HG03135 (cell line): ENCODE measurements around the gene TASOR2.

Experiments
- ATAC-seq: cut with Tn5 transposase; IDR thresholded peaks from one replicate; pipeline ENCODE4 v1.9.1; 2021; ENCODE audit warnings: mild to moderate bottlenecking, moderate library complexity; ENCODE audit not compliant: unreplicated experiment

TASOR2 gene

DNA sequence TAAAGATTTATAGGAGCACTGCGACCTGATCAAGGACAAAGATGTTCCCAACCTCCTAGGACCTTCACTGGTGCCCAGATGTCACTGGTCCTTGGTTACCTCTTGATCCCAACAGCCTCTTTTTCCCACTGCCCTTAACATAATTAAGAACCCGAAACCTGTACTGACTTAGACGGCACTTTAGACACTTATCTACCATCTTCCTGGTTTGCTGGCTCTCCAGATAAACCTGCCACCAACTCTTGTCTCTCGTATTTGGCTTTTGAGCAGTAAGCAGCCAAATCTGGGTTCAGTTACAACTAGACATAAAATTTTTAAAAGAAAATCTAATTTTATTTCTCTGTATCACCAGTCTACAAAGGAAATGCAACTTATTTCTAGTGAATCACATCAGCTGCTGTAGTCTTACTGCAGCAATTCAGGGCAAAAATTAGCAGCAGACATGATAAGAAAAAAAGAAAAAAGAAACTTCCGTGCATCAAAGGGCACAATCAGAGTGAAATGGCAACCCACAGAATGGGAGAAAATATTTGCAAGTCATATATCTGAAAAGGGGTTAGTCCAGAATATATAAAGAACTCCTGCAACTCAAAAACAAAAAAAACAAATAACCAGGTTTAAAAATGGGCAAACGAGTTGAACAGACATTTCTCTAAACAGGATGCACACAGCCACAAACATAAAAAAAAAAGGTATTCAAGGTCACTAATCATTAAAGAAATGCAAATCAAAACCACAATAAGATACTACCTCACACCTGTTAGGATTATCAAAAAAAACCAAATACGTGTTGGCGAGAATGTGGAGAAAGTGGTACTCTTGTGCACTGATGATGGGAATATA is 27.7 kb upstream of the TASOR2 start:
- no peak for ATAC-seq

DNA sequence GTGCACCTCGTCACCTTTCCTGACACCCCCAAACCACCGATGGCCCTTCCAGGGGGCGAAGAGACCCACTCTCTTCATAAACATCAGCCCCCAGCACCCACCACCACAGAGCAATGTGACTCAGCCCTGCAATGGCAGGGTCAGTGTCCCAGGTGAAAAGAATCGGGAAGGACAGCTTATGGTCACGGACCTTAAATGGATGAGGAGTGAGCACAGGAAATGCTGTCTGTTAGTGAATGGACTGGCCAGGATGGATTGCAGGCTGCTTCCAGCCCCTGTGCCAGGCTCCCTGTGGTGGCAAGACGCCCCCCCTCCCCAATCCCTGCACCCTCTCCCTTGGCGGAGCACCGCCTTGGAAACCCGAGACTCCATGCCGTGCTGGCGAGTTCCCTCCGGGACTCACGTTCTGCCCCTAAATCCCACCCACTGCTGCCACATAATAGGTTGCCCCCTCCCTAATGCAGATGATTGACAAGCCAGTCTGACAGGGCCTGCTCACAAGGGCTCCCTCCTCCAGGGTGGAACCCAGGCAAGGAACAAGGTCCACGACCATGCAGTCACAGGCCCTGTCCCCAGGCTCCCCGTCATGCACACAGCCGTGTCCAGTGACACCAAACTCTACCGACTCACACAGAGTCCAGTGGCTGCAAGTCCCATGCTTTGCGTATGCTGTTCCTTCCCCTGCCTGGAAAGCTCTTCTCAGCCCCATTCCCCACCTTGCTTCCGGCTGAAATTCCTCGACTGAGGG is 25.6 kb upstream of the TASOR2 start:
- ATAC-seq = no peak

DNA sequence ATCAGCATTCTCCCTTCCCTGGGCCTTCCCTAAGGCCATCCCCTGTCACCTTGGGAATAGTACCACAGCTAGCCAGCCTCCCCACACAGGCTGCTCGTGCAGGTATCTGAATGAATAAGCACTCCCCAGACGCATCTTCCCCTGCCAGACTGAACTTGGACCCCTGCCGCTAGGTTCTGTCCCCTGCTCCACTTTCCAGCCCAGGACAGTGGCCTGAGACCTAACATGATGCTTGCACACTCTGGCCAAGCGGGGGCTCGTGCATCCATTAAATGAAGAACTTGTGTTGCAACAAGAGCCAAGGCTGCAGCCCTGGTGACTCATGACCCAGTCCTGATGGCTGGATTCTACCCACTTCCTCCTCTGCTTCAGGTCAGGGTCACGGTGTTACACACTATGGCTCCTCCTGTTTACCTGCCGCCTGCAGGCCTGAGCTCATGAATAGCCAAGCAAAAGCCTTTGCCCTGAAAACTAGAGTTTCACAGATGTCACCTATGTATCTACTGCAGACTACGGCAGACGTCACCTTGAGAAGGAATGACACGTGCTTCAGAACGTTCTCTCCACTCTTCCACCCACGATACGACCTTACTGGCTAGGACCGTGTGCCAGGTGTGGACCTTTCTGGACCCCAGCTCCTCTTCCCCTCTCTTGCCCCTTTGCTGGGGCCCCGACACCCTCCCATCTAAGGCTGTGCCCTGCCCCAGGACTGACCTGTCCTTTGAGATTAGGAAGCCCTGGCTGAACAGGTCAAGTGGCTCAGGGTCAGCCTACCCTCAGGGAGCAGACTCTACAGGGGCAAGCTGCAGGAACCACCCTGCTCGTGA is 24.7 kb upstream of the TASOR2 start:
- ATAC-seq = peak; percentile 50

DNA sequence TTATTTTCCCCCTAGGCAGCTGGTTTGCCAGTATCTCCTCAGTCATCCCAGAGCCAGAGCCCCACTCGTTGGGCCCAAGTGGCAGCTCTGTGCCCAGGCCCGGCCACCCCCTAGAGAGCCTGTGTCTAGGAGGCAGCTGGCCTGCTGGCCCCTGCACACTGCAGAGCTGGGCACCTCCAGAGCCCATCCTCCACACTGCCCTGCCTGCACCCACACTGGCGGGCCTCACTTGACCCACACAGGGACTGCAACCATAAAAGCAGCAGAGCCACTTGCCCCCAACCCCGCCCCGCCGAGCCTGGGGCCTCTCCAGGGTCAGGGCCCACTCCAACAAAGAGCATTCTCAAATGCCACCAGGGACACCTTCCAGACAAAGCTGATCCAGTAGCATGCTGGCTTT is 23.6 kb upstream of the TASOR2 start:
- ATAC-seq = no peak

DNA sequence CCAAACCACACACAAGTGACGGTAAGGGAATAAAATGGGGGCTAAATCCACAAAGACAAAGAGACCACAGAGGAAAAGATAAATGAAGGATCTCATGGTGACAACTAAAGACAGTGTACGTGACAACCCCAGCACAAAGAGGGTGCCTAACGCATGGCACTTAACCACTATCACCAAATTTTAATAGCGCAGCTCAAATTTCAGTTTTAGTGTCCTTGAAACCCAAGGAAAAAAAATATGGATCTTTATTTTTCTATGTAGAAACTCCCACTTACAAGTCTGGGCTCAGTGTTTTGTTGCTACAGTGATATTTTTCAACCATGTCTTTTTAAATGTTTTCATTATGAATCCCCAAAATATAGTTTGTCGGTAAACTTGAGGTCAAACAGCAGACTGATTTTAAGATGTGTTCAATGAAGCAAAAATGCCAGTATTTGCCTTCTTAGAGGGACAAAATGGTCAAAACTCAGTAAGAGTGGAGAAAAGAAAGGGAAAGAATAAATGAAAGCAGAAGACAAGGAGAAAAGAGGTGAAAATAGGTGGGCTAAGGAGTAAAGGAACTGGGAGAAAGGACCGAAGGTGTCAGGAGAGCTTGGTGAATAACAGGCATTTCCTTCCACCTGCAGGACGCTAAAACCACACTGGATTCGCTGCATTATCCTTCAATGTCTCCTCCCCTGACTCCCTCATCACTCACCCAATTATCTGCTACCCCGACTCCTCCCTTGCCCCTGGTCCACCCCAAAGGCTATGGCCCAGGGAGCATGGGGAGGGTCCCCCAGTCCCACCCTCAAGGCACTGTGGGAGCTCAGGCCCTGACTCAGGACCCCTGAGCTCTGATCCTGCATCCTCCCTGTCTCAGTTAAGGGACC is 21.7 kb upstream of the TASOR2 start:
- no peak for ATAC-seq

DNA sequence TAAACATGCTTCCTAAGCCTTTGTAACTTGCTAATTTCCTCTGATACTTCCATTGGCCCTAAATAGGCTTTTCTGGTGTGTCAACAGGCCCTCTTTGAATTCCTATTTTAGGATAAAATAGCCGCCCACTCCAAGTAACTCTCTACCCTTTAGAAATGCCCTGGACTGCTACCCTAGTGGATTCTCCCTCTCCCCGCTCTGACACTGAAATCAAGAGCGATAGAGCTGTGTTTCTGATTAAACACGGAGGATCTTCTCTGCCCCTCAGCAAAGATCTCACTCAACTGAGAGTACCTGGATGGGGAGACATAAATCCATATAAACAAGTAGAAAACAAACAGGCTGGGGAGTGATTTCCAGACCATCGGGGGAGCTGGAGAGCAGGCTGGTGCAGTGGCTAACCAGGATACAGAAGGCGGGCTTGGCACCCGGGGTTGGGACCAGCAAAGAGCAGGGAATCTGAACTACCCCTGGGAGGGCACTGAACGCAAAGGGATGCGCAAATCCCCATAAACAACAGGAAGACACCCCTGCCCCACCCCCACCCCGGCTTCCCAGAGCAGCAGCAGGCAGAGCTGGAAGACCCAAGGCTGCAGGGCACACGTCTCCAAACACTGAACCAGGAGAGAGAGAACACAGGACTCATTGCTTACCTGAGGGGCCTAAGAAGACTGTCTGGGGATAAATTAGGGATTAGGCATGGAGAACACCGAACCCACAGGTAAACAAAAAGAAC is 20.8 kb upstream of the TASOR2 start:
- ATAC-seq = no peak

DNA sequence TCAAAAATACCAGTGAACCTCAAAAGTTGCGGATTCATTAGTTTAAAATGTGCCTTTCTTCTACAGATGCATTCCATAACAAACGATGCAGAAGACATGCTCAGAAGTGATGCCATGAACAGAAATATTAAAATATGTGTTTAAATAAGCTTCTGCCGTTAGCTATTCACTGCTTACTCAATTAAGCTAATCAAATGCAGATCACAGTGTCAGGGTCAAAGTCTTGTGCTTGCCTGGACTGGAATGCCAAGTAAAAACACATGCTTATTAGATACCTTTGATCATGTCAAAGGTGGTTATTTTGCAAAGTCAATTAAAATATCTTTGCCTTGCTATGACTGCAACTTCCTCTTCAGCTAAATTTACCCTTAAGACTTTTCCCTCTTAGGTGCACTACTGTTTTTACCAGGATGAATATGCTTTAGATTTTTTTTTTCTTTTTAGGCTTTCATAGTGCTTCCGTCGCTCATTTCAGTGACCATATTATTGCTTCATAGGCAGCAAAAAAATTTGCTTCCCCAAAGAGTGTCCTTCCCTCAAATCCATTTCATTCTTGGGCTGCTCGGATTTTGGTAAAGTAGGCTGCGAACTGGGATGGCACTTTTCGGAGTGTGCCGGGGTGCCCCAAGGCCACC is 19.1 kb upstream of the TASOR2 start:
- no peak for ATAC-seq

DNA sequence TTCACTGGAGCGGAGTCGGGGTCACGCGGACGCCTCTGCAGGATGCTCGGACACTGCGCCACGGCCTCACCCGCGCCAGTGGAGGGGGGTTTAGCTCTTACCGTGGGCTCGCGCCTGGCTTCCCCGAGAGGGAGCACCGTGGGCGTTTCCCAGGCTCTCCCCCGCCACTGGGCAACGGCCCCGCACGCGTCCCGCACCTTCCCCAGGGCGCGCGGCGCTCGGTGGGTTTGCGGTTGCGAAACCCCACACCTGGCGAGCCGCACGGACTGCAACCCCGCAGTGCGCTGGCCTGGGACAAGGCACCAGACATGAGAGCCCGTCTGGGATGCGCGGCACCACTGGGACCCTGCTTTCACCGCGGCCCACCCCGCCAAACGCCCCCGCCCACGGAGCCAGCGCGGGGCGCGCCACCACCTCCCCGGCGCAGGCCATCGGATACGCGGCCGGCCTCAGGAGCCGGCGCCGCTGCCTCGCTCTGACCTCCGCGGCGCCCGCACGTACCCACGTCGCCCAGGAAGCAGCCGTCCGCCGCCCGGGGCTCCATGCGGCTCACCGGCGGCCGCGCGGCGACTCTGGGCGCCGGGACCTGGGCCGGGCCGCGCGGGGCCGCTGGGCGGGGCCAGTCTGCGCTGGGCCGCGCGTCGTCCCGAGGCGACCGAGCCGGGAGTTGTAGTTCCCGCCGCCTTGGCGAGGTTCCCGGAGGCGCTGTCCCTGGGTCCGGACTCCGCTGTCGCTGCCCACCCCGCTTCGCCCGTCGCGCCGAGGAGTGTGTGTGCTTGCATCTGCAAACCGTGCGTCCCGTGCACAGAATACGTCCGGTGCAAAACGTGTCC is 18.4 kb upstream of the TASOR2 start, which contains the start of gene ASB13:
Gene ASB13 (minus strand): TSS at position 588 of the 833 bp plus-strand sequence. CDS start 44 bp downstream, at position 544.
- peak; percentile 62 for ATAC-seq

DNA sequence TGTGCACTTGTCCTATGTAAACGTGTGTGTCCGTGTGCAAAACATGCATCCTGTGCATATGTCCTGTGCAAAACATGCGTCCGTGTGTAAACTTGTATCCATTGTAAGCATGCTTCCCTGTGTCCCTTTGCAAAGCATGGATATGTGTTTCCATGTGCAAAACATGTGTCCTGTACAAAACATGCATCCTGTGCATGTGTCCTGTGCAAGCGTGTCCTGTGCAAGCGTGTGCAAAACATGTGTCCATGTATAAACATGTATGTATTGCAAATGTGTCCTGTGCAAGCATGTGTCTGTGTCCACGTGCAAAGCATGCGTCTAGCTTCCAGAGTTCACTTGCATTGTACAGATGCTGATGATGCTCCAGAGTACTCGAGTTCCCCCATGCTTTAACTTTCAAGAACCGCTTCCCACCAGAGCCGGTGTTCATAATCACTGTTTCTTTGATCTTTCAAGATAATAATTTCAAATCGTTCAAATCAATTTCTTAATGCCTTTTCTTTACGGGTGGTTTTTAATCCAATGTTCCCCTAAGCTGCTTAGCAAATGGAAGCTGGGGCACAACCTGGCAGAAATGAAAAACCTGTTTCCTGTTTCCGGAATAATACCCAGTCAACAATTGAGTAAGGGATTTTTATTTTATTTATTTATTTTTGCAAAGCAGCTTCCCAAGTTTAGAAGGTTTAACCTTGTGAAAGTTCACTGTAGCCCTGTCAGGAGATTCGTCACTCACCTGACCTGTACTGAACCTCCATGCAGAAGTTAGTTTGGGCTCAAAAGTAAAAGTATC is 17.6 kb upstream of the TASOR2 start:
- no peak for ATAC-seq

DNA sequence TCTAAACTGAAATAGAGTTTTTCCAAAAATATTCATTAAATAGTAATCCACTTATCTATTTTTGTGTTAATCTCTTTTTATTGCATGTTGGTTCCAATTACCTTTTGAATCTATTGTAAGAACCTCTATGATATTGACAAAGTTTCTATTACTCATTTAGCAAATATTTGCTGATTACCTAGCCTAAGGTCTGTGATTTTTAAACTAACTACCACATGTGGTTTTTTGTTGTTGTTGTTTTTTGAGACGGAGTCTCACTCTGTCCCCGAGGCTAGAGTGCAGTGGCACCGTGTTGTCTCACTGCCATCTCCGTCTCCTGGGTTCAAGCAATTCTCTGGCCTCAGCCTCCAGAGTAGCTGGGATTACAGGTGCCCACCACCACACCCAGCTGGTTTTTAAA is 16.2 kb upstream of the TASOR2 start:
- ATAC-seq = no peak

DNA sequence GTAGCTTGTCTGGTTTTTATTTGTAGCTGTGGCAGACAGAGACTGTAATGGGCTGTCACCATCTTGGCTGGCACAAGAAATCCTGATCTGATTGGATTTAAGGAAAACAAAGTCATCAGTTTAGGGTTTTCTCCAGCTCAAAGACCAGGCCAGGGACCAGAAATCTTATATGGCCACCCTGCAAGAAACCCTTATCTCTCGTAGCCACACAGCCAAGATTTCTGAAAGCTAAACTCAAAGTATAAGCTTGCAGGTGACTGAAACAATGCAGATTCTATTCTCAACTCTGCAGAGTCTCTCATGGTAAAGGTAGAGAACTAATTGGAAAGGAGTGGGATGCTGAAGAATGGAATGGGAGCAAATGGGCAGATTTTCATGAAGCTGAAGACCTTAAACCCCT is 15.0 kb upstream of the TASOR2 start:
- ATAC-seq = no peak

DNA sequence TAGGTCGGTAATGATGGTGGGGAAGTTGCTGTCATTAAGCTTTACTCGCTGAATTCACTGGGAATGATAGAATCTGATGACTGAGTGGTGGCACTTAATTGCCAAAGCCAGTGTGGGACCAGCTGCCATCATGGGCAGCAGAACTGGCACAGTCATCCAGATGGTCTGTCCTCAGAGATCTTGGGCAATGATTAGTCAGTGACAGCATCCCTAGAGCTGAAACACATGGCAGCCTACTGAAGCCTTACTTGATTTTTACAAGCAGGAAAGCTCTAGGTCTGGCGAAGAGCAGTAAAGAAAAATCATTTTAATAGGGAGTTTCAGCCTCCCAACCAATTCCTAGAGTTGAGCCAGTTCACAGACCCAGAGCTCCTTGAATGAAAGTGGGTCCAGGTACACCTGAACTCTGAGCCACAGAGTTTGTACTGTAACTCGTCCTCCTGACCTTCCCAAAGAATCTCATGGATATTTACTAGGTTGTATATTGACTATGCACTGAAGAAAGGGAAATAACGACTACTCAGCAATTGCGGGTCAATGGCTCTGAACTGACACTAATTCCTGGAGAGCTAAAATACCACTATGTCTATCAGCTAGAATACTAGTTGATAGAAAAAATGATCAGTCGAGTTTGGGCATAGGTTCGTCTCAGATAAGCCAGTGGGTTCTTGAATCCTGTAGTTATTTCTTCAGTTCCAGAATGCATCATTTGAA is 13.8 kb upstream of the TASOR2 start:
- ATAC-seq = no peak

DNA sequence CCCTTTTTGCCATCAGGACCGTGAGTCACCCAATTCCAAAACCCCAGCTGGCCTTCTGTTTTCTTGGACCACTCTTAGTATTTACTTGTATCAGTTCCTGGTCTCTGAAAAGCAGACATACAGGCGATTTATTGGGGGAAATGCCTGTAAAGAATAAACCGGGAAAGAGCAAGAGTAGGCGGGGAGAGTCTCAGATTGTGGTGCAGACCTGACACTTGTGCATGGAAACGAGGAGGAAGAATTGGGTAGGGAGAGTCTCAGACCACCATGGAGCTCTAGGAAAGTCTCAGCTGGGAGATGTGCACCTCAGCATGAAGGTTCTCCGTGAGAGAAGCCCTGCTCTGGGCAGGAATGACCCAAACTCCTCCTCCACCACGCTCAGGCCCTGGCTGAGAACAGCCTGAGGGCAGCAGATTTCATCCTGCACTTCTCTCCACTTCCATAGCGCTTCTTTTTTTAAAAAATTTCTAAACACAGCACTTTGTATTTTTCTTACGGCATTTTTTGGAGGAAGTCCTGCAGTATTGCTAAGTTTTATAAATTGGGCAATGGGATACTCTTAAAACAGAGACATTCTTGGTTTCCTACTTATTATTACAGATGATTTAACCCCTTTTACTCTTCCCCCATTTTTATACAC is 6.1 kb upstream of the TASOR2 start:
- no peak for ATAC-seq

DNA sequence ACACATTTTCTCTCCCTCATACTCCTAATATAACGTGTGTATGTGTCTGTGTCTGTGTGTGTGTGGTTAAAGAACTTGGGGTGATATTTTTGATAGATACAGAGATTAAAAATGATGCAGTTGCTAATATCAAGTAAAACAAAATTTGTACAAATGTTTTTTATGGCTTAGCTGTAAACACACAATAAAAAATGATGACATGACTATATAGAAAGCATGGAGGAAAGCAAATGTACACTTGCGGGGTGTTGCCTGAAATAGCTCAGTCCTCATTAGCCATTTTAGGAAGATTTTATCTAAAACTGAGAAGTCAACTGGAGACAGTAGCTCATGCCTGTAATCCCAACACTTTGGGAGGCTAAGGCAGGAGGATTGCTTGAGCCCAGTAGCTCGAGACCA is 5.6 kb upstream of the TASOR2 start:
- no peak for ATAC-seq

DNA sequence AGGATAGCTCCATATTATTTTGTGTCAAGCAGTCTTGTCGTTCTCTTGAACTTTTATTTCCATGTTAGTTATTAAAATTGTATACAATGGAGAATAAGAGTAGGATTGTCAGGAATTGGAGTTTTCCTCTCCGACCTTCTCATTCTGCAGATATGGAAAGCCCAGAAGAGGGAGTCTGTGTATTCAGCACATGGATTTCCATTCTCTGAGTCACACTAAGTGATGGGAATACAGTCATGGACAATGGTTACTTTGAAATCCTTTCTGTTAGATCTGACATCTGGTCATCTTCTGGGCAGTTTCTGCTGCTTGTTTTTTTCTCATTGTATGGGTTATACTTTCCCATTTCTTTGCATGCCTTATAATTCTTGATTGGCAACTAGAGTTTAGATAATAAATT is 5.0 kb upstream of the TASOR2 start:
- no peak for ATAC-seq

DNA sequence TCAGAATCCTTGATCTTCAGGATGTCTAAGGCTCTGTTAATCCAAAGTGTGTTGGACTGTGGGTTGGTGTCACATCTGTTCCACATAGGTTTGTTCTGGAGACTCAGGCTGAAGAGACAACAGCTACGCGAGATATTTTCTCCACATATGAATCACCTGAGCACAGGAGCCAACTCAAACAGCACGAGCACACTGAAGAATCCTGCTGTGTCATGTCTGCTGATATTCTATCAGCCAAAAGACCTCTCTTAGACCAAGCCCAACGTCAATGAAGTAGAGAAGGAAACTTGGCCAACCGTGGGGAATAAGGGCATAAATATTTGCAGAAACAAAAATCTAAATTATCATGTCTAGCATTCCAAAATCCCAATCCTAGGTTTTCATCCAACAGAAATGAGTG is 2.7 kb upstream of the TASOR2 start:
- ATAC-seq = no peak
